Activated naive CD4-positive, alpha-beta T cell treated with anti-CD3 and anti-CD28 coated beads, Interleukin-2, amount 10 ng/mL, durations not matched to agents 7 days and 5 days (primary cell): Measurements from ENCODE around the gene EYA4.
A peak's percentile ranks its signal among the peaks of the same experiment; 100 is the strongest.
"Not testable (repeated sequence)": the region's sequence is repeated elsewhere in the genome, so short reads cannot be mapped to it uniquely, and the experiment has no call there.

Source experiments
- CTCF ChIA-PET: fragments of 350-600 bp; sonication (Branson Sonifier 250); formaldehyde crosslinking; loops from one replicate; lab custom pipeline; 2021; ENCODE audit warnings: antibody characterized with exemption; lab: Charles Lee
- DNase-seq: peaks from one replicate; pipeline ENCODE4 v3.0.0-alpha.2; 2020
- H3K27ac Mint-ChIP-seq: one replicate; pipeline ENCODE4 v1.8.0; 2021; ENCODE audit warnings: mild to moderate bottlenecking, moderate library complexity, mixed read lengths
- H3K27me3 Mint-ChIP-seq: one replicate; pipeline ENCODE4 v1.8.0; 2021; ENCODE audit warnings: mild to moderate bottlenecking, mixed read lengths
- H3K36me3 Mint-ChIP-seq: one replicate; pipeline ENCODE4 v1.8.0; 2021; ENCODE audit warnings: mixed read lengths
- H3K4me1 Mint-ChIP-seq: one replicate; pipeline ENCODE4 v1.8.0; 2021; ENCODE audit warnings: mixed read lengths
- H3K4me3 Mint-ChIP-seq: one replicate; pipeline ENCODE4 v1.8.0; 2021; ENCODE audit warnings: mild to moderate bottlenecking, moderate library complexity, mixed read lengths
- H3K9me3 Mint-ChIP-seq: one replicate; pipeline ENCODE4 v1.8.0; 2021; ENCODE audit warnings: mixed read lengths

EYA4 gene

DNA sequence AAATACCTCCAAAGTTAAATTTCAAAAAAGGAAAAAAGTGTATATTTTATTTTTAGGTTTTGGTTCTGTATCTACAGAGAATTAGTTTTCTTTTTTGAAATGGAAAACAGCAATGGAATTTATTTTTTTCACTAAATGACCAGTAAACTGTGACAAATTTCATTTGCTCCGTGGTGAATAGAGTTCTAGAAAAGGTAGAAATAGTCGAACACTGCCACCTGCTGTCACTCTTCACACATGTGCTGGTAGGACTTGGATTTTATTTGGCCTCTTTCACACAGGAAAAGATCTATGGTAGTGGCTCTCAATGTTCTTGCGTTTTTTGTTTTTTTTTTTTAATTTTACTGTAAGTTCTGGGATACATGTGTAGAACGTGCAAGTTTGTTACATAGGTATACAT lies 312.5 kb downstream of the EYA4 start:
- no peak overlapping the region for H3K27ac Mint-ChIP-seq
- CTCF ChIA-PET: no interaction called here
- peak; percentile 45 for DNase-seq
- no peak overlapping the region for H3K4me3 Mint-ChIP-seq
- no peaks in the 10 kb centered on the region for H3K9me3 Mint-ChIP-seq
- H3K27me3 Mint-ChIP-seq: no peaks in the 10 kb centered on the region
- H3K36me3 Mint-ChIP-seq: no peaks in the 10 kb centered on the region
- no peaks in the 10 kb centered on the region for H3K4me1 Mint-ChIP-seq

- DNase-seq: not testable (repeated sequence)
These were observed 313.0 kb downstream of the EYA4 start for GRCh38 chr6:133554121-133554520.

GRCh38 chr6:133555685-133556084 lies 314.5 kb downstream of the EYA4 start:
- CTCF ChIA-PET: no interaction called here
- no peaks in the 10 kb centered on the region for H3K9me3 Mint-ChIP-seq
- no peak overlapping the region for H3K4me3 Mint-ChIP-seq
- no peaks in the 10 kb centered on the region for H3K4me1 Mint-ChIP-seq
- no peak for DNase-seq
- H3K27ac Mint-ChIP-seq: no peak overlapping the region
- no peaks in the 10 kb centered on the region for H3K36me3 Mint-ChIP-seq
- no peaks in the 10 kb centered on the region for H3K27me3 Mint-ChIP-seq

More at GRCh38 chr6:133554121-133554520, 313.0 kb downstream of the EYA4 start:
- H3K27me3 Mint-ChIP-seq, H3K27ac Mint-ChIP-seq, H3K36me3 Mint-ChIP-seq, H3K4me3 Mint-ChIP-seq, H3K4me1 Mint-ChIP-seq, CTCF ChIA-PET, H3K9me3 Mint-ChIP-seq: not testable (repeated sequence)

DNA sequence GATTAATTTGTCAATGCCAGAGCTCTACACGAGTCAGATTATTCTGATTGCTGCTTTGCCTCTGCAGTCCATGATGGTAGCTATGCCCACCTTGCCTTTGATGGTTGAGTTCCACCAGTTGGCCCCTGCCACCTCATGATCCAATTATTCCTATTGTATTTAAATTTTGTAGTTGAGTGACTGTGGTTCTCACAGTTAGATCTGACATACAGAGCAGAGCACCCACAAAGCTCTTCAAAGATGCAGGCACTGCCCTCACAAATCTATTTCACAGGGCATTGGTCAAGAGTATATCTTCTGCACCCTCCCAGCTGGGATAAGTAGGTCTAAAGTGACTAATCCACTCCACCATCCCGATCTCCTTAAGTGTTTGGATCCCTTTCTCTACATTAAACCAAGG lies 318.8 kb downstream of the EYA4 start:
- Mint-ChIP-seq H3K9me3 (no peaks in the 10 kb centered on the region), H3K4me1 (no peaks in the 10 kb centered on the region), H3K27ac (no peak overlapping the region), H3K4me3 (no peak overlapping the region), H3K27me3 (no peaks in the 10 kb centered on the region), H3K36me3 (no peaks in the 10 kb centered on the region)
- DNase-seq: no peak
- CTCF ChIA-PET: no interaction called here

DNA sequence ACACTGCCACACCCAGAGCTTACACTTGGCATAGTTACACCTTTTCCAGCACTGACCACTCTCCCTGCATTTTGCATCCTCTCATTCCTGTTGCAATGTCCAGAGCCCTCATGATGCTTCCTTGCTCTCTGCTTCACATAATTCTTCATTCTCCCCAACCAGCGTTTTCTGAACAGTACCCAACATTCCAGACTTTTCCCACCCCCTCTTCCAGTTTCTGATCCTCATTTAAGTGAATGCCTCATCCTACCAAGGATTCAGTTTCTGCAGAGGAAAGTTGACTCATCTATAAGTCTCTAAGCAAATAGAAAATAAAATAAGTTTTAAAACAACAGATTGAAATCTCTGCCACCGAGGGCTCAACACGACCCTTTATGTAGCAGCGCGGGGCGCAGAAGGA lies 326.5 kb downstream of the EYA4 start:
- H3K27ac Mint-ChIP-seq: no peak overlapping the region
- no peaks in the 10 kb centered on the region for H3K36me3 Mint-ChIP-seq
- H3K4me1 Mint-ChIP-seq: no peaks in the 10 kb centered on the region
- H3K4me3 Mint-ChIP-seq: no peak overlapping the region
- H3K27me3 Mint-ChIP-seq: peaks cover 11% of the 10 kb centered on the region
- DNase-seq: no peak
- H3K9me3 Mint-ChIP-seq: no peaks in the 10 kb centered on the region
- CTCF ChIA-PET: interaction anchor here (2.6 kb wide), 1 partner anchor 348 kb away, joined by 23 read pairs; no protein-coding TSS in a partner anchor

- Mint-ChIP-seq H3K4me1 (no peaks in the 10 kb centered on the region), H3K36me3 (no peaks in the 10 kb centered on the region), H3K27me3 (peaks cover 11% of the 10 kb centered on the region), H3K27ac (no peak overlapping the region), H3K4me3 (no peak overlapping the region), H3K9me3 (no peaks in the 10 kb centered on the region)
- CTCF ChIA-PET: interaction anchor here (1.3 to 2.6 kb wide), 4 partner anchors 269 to 529 kb away, joined by 4 to 23 read pairs (median 6); no protein-coding TSS in a partner anchor
- DNase-seq: no peak
These were observed 328.1 kb downstream of the EYA4 start for GRCh38 chr6:133568970-133569889.

GRCh38 chr6:133571681-133572080 lies 330.5 kb downstream of the EYA4 start:
- Mint-ChIP-seq H3K9me3 (no peaks in the 10 kb centered on the region), H3K4me1 (no peaks in the 10 kb centered on the region), H3K27ac (no peak overlapping the region), H3K4me3 (no peak overlapping the region), H3K27me3 (peaks cover 15% of the 10 kb centered on the region), H3K36me3 (no peaks in the 10 kb centered on the region)
- CTCF ChIA-PET: no interaction called here
- no peak for DNase-seq

GRCh38 chr6:133577851-133578250 lies 336.7 kb downstream of the EYA4 start:
- Mint-ChIP-seq H3K4me1 (no peaks in the 10 kb centered on the region), H3K9me3 (no peaks in the 10 kb centered on the region), H3K27ac (no peak overlapping the region), H3K27me3 (peaks cover 5% of the 10 kb centered on the region), H3K4me3 (no peak overlapping the region), H3K36me3 (no peaks in the 10 kb centered on the region)
- DNase-seq: no peak
- CTCF ChIA-PET: no interaction called here
